ENCODE results near the gene GLB1L. TPM values are rescaled to one million over a fixed set of nuclear protein-coding genes. Genes with fewer than 3 reads are reported as not detected.
A peak's percentile ranks its signal among the peaks of the same experiment; 100 is the strongest.
"Not testable (repeated sequence)": the region's sequence is repeated elsewhere in the genome, so short reads cannot be mapped to it uniquely, and the experiment has no call there.

The GLB1L gene
- total RNA-seq, 1 experiment from 2014 or later, result 9.6 TPM

DNA sequence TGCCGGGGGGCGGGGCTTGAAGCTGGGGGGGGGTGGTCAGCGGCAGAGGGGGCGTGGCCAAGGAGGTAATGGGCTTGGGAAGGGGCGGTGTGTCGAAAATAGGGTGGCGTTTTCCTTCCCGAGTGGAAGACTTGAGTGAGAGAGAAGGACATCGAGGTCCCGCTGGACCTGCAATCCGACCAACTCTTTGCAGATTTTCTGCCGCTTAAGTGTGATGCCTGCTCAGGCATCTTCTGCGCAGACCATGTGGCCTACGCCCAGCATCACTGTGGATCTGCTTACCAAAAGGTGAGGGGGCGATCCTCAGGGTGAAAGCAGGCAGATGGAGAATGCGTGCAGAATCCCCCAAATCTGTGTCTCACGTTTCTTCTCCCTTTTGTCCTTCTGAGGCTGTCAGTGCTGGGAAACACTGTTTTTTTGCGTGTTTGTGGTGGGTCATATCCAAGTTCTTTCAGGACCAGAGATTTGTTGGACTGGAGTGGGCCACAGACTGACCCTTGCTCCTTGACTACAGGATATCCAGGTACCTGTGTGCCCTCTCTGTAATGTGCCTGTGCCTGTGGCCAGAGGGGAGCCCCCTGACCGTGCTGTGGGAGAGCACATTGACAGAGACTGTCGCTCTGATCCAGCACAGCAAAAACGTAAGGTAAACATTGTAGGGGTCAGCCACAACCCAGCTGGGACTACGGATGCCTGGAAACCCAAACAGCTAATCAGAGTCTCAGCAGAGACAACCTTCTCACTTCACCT, 37.9 kb downstream of the GLB1L start:
- DNase-seq (ENCODE audit: low spot score), result no peak

DNA sequence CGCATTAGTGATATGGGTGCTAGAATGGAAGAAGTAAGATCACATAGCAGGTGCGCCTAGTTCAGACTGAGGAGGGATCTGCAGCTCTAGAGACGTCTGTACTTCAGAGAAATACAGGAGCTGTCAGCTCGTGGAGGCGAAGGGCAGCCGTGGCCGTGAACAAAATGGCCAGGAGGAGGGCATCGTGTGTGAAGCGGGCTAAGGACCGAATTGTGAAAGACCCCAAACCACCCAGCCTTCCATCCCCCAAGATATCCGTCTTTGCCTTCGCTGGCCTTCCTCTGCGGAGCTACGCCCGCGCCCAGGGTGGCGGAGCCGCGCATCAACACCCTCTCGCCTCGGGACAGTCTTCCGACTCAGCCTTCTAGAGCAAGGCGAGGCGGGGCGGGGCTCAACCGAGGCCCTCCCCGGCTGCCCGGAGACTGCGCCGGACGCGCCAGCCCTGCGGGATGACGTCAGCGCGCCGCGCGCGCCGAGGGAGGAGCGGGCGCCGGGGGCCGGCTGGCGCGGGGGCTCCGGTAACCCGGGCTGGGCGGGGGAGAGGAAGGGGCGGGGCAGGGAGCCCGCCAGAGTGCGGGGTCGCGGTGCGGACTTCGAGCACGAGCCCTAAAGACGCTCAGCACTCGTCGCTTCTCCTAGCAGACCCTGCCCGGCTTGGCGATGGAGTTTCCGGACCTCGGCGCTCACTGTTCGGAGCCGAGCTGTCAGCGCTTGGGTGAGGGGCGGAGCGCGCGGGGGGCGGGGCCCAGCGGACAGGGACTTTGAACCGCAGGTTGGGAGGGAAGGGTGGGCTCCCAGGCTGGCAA, 38.7 kb downstream of the GLB1L start, which contains the start of gene ZFAND2B:
Gene ZFAND2B, plus strand, starts transcription at position 455 of the 806 bp plus-strand sequence. Its CDS starts 206 bp downstream, at position 661.
- peak; percentile 86 for DNase-seq (ENCODE audit: low spot score)

DNA sequence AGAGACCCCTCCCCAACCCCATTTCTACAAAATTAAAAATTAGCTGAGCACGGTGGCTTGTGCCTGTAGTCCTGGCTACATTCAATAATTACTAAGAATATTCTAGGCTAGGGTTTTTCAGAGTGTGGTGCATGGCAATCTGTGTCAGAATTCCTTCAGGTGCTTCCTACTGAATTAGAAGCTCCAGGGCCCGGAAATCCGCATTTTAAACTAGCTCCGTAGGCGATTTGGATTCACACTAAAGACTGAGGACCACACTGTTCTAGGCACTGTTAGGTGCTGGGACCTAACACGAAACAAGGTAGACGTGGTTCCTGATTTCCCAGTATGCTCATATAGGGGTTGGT, 39.3 kb downstream of the GLB1L start:
- no peak for DNase-seq (ENCODE audit: low spot score)

DNA sequence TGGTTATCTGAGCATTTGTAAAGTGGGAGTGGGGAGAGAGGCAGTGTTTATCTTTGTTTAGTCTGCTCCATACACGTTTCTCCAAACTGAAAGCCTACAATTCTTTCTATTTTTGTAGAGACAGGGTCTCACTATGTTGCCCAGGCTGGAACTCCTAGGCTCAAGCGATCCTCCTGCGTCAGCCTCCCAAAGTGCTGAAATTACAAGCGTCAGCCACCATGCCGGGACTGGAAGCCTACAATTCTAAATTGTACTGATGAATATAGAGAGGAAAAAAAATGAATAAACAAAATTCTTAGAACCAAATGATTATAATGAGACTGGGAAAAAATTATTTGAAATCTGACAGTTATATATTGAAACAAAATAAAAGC, 40.1 kb downstream of the GLB1L start:
- DNase-seq (ENCODE audit: low spot score), result no peak

DNA sequence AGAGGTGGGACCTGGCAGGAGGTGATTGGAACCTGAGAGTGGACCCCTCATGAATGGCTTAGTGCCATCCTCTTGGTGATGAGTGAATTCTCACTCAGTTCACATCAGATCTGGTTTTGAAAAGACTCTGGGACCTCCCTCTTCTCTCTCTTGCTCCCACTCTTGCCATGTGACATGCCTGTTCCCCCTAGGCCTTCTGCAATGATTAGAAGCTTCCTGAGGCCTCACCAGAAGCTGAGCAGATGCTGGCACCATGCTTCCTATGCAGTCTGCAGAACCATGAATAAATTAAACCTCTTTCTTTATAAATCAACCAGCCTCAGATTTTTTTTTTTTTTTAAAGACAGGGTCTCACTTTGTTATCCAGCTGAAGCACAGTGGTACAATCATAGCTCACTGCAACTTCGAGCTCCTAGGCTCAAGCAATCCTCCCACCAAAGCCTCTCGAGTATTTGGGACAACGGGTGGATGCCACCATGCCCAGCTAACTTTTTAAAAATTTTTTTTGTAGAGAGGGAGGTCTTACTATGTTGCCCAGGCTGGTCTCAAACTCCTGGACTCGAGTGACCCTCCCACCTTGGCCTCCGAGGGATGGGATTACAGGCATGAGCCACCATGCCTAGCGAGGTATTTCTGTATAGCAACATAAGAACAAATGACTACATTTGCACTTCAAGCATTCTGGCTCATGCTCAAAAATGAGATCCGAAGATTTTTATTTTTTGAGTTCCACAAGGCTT, 40.6 kb downstream of the GLB1L start:
- no peak for DNase-seq (ENCODE audit: low spot score)

GRCh38 chr2:219201331-219201730, 43.9 kb downstream of the GLB1L start:
- not testable (repeated sequence) for DNase-seq (ENCODE audit: low spot score)

- peak; percentile 44 for DNase-seq (ENCODE audit: low spot score)
Measured at GRCh38 chr2:219200502-219201326, 44.5 kb downstream of the GLB1L start.

DNA sequence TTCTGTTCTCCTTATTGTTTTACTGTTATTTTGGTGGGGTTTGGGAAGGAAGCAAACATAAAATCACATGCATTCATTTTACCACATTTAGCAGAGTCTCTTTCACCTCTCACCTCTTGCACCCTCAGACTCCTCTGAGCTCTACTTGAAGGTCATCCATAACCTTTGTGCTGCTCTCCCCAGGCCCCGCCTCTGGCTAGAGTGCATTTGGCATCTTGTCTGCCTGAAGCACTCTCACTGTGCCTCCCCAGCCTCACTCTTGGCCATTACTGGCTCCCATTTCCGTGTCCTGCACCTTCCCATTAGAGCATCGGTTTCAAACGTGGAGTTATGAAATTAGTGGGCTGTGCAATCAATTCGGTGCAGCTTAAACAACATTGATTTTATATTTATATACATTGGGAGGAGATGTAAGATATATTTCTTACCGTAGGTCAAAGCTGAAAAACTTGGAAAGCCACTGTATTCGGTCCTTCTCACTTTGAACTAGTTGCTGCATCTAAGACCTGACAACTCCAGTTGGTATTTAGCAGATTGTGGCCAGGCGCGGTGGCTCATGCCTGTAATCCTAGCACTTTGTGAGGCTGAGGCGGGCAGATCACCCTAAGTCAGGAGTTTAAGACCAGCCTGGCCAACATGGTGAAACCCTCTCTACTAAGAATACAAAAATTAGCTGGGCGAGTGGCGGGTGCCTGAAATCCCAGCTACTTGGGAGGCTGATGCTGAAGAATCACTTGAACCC, 45.6 kb downstream of the GLB1L start:
- DNase-seq (ENCODE audit: low spot score), result no peak

- DNase-seq (ENCODE audit: low spot score), result no peak
Measured at GRCh38 chr2:219198974-219199373, 46.3 kb downstream of the GLB1L start.

DNA sequence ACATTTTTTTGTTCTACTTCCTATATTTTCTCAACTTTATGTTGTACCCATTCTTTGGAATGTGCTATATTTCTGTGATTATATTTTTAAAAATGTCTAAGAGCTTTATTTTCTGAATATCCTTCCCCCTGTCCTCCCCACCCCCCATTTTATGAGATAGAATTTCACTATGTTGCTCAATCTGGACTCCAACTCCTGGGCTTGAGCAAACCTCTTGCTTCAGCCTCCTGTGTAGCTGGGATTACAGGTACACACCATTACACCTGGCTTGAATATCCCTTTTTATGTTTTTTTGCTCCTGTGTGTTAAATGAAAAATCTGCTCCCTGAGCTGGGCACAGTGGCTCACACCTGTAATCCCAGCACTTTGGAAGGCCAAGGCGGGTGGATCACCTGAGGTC, 47.9 kb downstream of the GLB1L start:
- DNase-seq (ENCODE audit: low spot score), result no peak

- DNase-seq (ENCODE audit: low spot score), result no peak
Measured at GRCh38 chr2:219186754-219187456, 58.3 kb downstream of the GLB1L start.

Other genes starting within 250 kb of the GLB1L start
- gene CFAP65, start 203.9 kb downstream of the GLB1L start, total RNA-seq (2014; rRNA removed; shearing (Covaris generic)), result 0.26 and 0.55 TPM in 2 replicates
- gene IHH, start 184.5 kb downstream of the GLB1L start, total RNA-seq (2014; rRNA removed; shearing (Covaris generic)), result 0.03 TPM in 1 of 2 replicates, not detected in the other
- gene NHEJ1, start 84.6 kb downstream of the GLB1L start, total RNA-seq (2014; rRNA removed; shearing (Covaris generic)), result 20.9 and 22.2 TPM in 2 replicates
- gene SLC23A3, start 75.4 kb downstream of the GLB1L start, total RNA-seq (2014; rRNA removed; shearing (Covaris generic)), result 0.19 and 0.67 TPM in 2 replicates
- gene CNPPD1, start 68.5 kb downstream of the GLB1L start, total RNA-seq (2014; rRNA removed; shearing (Covaris generic)), result 36.7 and 43.8 TPM in 2 replicates
- 120 and 125 TPM in 2 replicates for gene RETREG2, start 67.2 kb downstream of the GLB1L start, total RNA-seq (2014; rRNA removed; shearing (Covaris generic))
- gene ZFAND2B, start 38.7 kb downstream of the GLB1L start, total RNA-seq (2014; rRNA removed; shearing (Covaris generic)), result 44.1 and 57.6 TPM in 2 replicates
- gene ABCB6, start 26.5 kb downstream of the GLB1L start, total RNA-seq (2014; rRNA removed; shearing (Covaris generic)), result 41.2 and 41.9 TPM in 2 replicates
- 59.0 and 60.7 TPM in 2 replicates for gene ATG9A, start 15.8 kb downstream of the GLB1L start, total RNA-seq (2014; rRNA removed; shearing (Covaris generic))
- 23.6 and 24.7 TPM in 2 replicates for gene ANKZF1, start 15.6 kb downstream of the GLB1L start, total RNA-seq (2014; rRNA removed; shearing (Covaris generic))
- gene STK16, start within 50 bp of the GLB1L start, total RNA-seq (2014; rRNA removed; shearing (Covaris generic)), result 16.3 and 23.1 TPM in 2 replicates
- not detected in 2 replicates for gene TUBA4B, start 7.8 kb upstream of the GLB1L start, total RNA-seq (2014; rRNA removed; shearing (Covaris generic))
- 106 and 115 TPM in 2 replicates for gene TUBA4A, start 8.5 kb upstream of the GLB1L start, total RNA-seq (2014; rRNA removed; shearing (Covaris generic))
- 27.5 and 40.7 TPM in 2 replicates for gene DNAJB2, start 33.9 kb upstream of the GLB1L start, total RNA-seq (2014; rRNA removed; shearing (Covaris generic))
- 19.3 and 31.5 TPM in 2 replicates for gene PTPRN, start 64.0 kb upstream of the GLB1L start, total RNA-seq (2014; rRNA removed; shearing (Covaris generic))
- gene RESP18, start 87.3 kb upstream of the GLB1L start, total RNA-seq (2014; rRNA removed; shearing (Covaris generic)), result not detected in 2 replicates
- 81.7 and 91.5 TPM in 2 replicates for gene DNPEP, start 142.5 kb upstream of the GLB1L start, total RNA-seq (2014; rRNA removed; shearing (Covaris generic))
- gene DES, start 172.9 kb upstream of the GLB1L start, total RNA-seq (2014; rRNA removed; shearing (Covaris generic)), result 30.0 and 34.5 TPM in 2 replicates
- gene SPEG, start 189.4 kb upstream of the GLB1L start, total RNA-seq (2014; rRNA removed; shearing (Covaris generic)), result 30.0 and 32.9 TPM in 2 replicates

Measured in A172 (cell line).